Epithelial cell of prostate (primary cell): ENCODE measurements around the gene LENEP.
"Not testable (repeated sequence)": the region's sequence is repeated elsewhere in the genome, so short reads cannot be mapped to it uniquely, and the experiment has no call there.

Source experiments
- DNase-seq: peaks from one replicate; pipeline ENCODE4 v3.0.0-alpha.2; 2011; ENCODE audit warnings: low read depth, low spot score
- H3K27ac ChIP-seq: fragments of 450-650 bp; 2 replicates; pipeline ENCODE4 v1.5.1; 2017; ENCODE audit warnings: mild to moderate bottlenecking

The LENEP gene

GRCh38 chr1:154974102-154974807, 19.1 kb upstream of the LENEP start, which contains the start of gene CKS1B:
CKS1B (plus strand) TSS chr1:154974681; CDS start chr1:154974746, 65 bp downstream.
- H3K27ac ChIP-seq: peak within 1 kb of the TSS; percentile 100
- peak; percentile 100 for DNase-seq

GRCh38 chr1:154974808-154975408, 18.5 kb upstream of the LENEP start:
- DNase-seq: peak; percentile 69

GRCh38 chr1:154975409-154976059, 17.9 kb upstream of the LENEP start:
- H3K27ac ChIP-seq: peak overlapping the region; percentile 100
- no peak for DNase-seq

More at GRCh38 chr1:154974808-154975408, 18.5 kb upstream of the LENEP start:
- H3K27ac ChIP-seq: peak overlapping the region; percentile 100

GRCh38 chr1:154977762-154978161, 15.6 kb upstream of the LENEP start:
- H3K27ac ChIP-seq, DNase-seq: not testable (repeated sequence)

GRCh38 chr1:154978360-154978759, 15.0 kb upstream of the LENEP start:
- no peak for DNase-seq
- H3K27ac ChIP-seq: no peak overlapping the region

GRCh38 chr1:154982341-154982740, 11.0 kb upstream of the LENEP start:
- DNase-seq: no peak
- H3K27ac ChIP-seq: peak overlapping the region; percentile 53

GRCh38 chr1:154982897-154983648, 10.3 kb upstream of the LENEP start, which contains the start of gene FLAD1:
FLAD1 (plus strand) TSS chr1:154983344; CDS start chr1:154983695, 351 bp downstream.
- DNase-seq: peak; percentile 99
- H3K27ac ChIP-seq: peak within 1 kb of the TSS; percentile 53

- H3K27ac ChIP-seq: peak overlapping the region; percentile 53
- no peak for DNase-seq
These were observed 9.5 kb upstream of the LENEP start for GRCh38 chr1:154983776-154984466.

GRCh38 chr1:154986736-154987135, 6.7 kb upstream of the LENEP start:
- not testable (repeated sequence) for DNase-seq, H3K27ac ChIP-seq

- H3K27ac ChIP-seq: no peak overlapping the region
- no peak for DNase-seq
These were observed 6.1 kb upstream of the LENEP start for GRCh38 chr1:154987326-154987725.

GRCh38 chr1:154988058-154988954, 5.1 kb upstream of the LENEP start:
- H3K27ac ChIP-seq: no peak overlapping the region
- DNase-seq: no peak

GRCh38 chr1:154989195-154989860, 4.1 kb upstream of the LENEP start:
- H3K27ac ChIP-seq: no peak overlapping the region

GRCh38 chr1:154990276-154990675, 3.1 kb upstream of the LENEP start:
- no peak overlapping the region for H3K27ac ChIP-seq
- DNase-seq: no peak

More at GRCh38 chr1:154989195-154989860, 4.1 kb upstream of the LENEP start:
- no peak for DNase-seq

- H3K27ac ChIP-seq: no peak overlapping the region
These were observed 440 bp upstream of the LENEP start for GRCh38 chr1:154992721-154993571.

GRCh38 chr1:154994269-154994587, 842 bp downstream of the LENEP start:
- no peak for DNase-seq

More at GRCh38 chr1:154992721-154993571, 440 bp upstream of the LENEP start:
- no peak for DNase-seq

GRCh38 chr1:154994591-154994990, 1.2 kb downstream of the LENEP start:
- no peak overlapping the region for H3K27ac ChIP-seq
- DNase-seq: no peak

More at GRCh38 chr1:154994269-154994587, 842 bp downstream of the LENEP start:
- H3K27ac ChIP-seq: no peak overlapping the region

- not testable (repeated sequence) for H3K27ac ChIP-seq, DNase-seq
These were observed 2.1 kb downstream of the LENEP start for GRCh38 chr1:154995301-154995983.
